Ovary (tissue), 3 donors: ENCODE results near the gene DGKG.

ENCODE experiments used
- CTCF ChIP-seq, 3 donors: fragments of 450-650 bp in 2 of 3; fragments of 200-600 bp in 1 of 3; IDR thresholded peaks; one replicate each; pipeline versions ENCODE4 v1.5.1 to v1.8.0; 2016 to 2022; ENCODE audit warnings: antibody characterized with exemption in 3 of 3, mild to moderate bottlenecking in 1 of 3
- EP300 ChIP-seq: sonication (generic); formaldehyde crosslinking; IDR thresholded peaks from one replicate; pipeline ENCODE4 v1.6.1; 2017; ENCODE audit warnings: antibody characterized with exemption
- POLR2A ChIP-seq: fragments of 450-650 bp; IDR thresholded peaks from one replicate; pipeline ENCODE4 v1.6.1; 2017; ENCODE audit warnings: antibody characterized with exemption, mild to moderate bottlenecking, moderate library complexity
- donor health status: DM: no; HTN: no; CAD: no.

- no peak for TF ChIP-seq CTCF (IDR thresholded peaks at IDR 0.05)
- no peak for TF ChIP-seq POLR2A
- no peak for TF ChIP-seq EP300
Observed at GRCh38 chr3:186152361-186152798, 209.7 kb downstream of the DGKG start.
